Fibroblast of lung (primary cell): ENCODE measurements around the gene TCF15. TPM values are rescaled to one million over a fixed set of nuclear protein-coding genes. Genes with fewer than 3 reads are reported as not detected.

Source experiments
- DNase-seq, 2 donors: peaks; one replicate each; pipeline versions ENCODE4 v3.0.0 to v3.0.0-alpha.2; 2010; ENCODE audit warnings: low read depth in 2 of 2
- H2AFZ ChIP-seq: 2 replicates; pipeline ENCODE4 v1.5.1; 2012; ENCODE audit warnings: low read length, control low read depth, inconsistent platforms
- H3K27ac ChIP-seq: 2 replicates; pipeline ENCODE4 v1.5.1; 2011; ENCODE audit warnings: low read length, control low read depth; ENCODE audit not compliant: insufficient read depth
- H3K27me3 ChIP-seq: 2 replicates; pipeline ENCODE4 v1.5.1; 2011; ENCODE audit warnings: mild to moderate bottlenecking, low read length; ENCODE audit not compliant: control insufficient read depth, insufficient read depth
- H3K36me3 ChIP-seq: 2 replicates; pipeline ENCODE4 v1.5.1; 2011; ENCODE audit warnings: low read length; ENCODE audit not compliant: control insufficient read depth, insufficient read depth
- H3K4me1 ChIP-seq: 2 replicates; pipeline ENCODE4 v1.5.1; 2011; ENCODE audit warnings: low read length; ENCODE audit not compliant: control insufficient read depth, insufficient read depth; ENCODE audit errors: extremely low read depth
- H3K4me2 ChIP-seq: 2 replicates; pipeline ENCODE4 v1.5.1; 2011; ENCODE audit warnings: low read length, control low read depth; ENCODE audit not compliant: insufficient read depth; ENCODE audit errors: extremely low read depth
- H3K4me3 ChIP-seq, 4 experiments: fragments of 200-600 bp in 1 of 4; sonication (generic) in 1 of 4; replicated peaks in 1 of 4; 2 replicates each; pipeline ENCODE4 v1.5.1; 2011 to 2016; ENCODE audit warnings: low read length in 4 of 4, low read depth in 3 of 4, mild to moderate bottlenecking in 3 of 4, control low read depth in 2 of 4, inconsistent platforms in 1 of 4, mixed read lengths in 1 of 4; ENCODE audit not compliant: insufficient read depth in 1 of 4; ENCODE audit errors: control extremely low read depth in 1 of 4
- H3K79me2 ChIP-seq: 2 replicates; pipeline ENCODE4 v1.5.1; 2012; ENCODE audit warnings: mild to moderate bottlenecking, low read length, inconsistent platforms; ENCODE audit not compliant: control insufficient read depth, insufficient read depth
- H3K9ac ChIP-seq: 2 replicates; pipeline ENCODE4 v1.5.1; 2011; ENCODE audit warnings: mild to moderate bottlenecking, low read length, control low read depth; ENCODE audit not compliant: insufficient read depth
- H3K9me3 ChIP-seq: 2 replicates; pipeline ENCODE4 v1.5.1; 2012; ENCODE audit warnings: low read depth, low read length; ENCODE audit not compliant: control insufficient read depth, insufficient read depth
- H4K20me1 ChIP-seq: 2 replicates; pipeline ENCODE4 v1.5.1; 2011; ENCODE audit warnings: low read length; ENCODE audit not compliant: control insufficient read depth, insufficient read depth; ENCODE audit errors: extremely low read depth
- EZH2 ChIP-seq: IDR thresholded peaks from 2 replicates; pipeline ENCODE4 v1.5.1; 2012; ENCODE audit warnings: low read length, control low read depth, mild to moderate bottlenecking; ENCODE audit errors: missing control alignments
- polyA plus RNA-seq, 2 donors: library from polyadenylated mRNA; depleted of rRNA in 1 of 2; stranded (reverse) in 1 of 2; unstranded in 1 of 2; fragments of >200 nt; gene quantifications; 2 replicates each; pipeline ENCODE4 v1.2.1, GENCODE V29; 2011 to 2012; ENCODE audit warnings: missing spikeins in 1 of 2
- total RNA-seq: library from RNA; depleted of rRNA; stranded (reverse); fragments of >200 nt; gene quantifications from 2 replicates; pipeline ENCODE4 v1.2.1, GENCODE V29; 2014
- TF ChIP-seq, protein P1 (sequence below), 2 donors: IDR thresholded peaks in 1 of 2; conservative IDR thresholded peaks in 1 of 2; 1 replicate in 1 of 2; 2 replicates in 1 of 2; pipeline ENCODE4 v1.5.1; 2011 to 2012; ENCODE audit warnings: low read length in 2 of 2, control low read depth in 1 of 2, inconsistent platforms in 1 of 2, low read depth in 1 of 2, mild to moderate bottlenecking in 1 of 2

TCF15 gene
- total and polyA plus RNA-seq, 2 donors (not counting 1 experiment from before 2014, with no cell fraction given), result not detected

DNA sequence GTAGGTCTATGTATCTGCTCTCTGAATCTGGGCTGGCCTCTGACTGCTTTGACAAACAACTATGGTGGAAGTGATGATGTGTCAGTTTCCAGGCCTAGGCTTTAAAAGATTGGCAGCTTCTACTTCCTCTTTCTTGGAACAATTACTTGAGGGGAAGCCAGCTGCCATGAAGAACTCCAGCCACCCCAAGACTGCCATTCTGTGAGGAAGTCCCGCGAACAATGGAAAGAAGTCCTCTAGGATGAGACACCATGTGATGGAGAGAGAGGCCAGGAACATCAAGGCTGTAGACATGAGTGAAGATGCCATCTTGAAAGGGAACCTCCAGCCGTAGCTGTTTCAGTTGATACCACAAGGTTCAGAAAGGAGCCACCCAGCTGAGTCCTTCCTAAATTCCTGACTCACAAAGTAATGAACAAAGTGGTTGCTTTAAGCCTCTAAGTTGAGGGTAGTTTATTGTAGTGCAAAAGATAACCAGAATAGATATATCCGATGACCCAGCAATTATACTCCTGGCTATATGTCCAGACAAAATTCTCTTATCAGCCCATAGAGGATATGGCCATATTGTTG is 15.3 kb upstream of the TCF15 start:
- no peak overlapping the region for H3K27ac ChIP-seq
- no peaks in the 10 kb centered on the region for H4K20me1 ChIP-seq
- no peaks in the 10 kb centered on the region for H3K4me1 ChIP-seq
- H3K9me3 ChIP-seq, result no peaks in the 10 kb centered on the region
- H3K27me3 ChIP-seq, result peaks cover 10% of the 10 kb centered on the region
- no peaks in the 10 kb centered on the region for H3K36me3 ChIP-seq
- H3K4me2 ChIP-seq, result no peak overlapping the region
- TF ChIP-seq, protein P1, sequence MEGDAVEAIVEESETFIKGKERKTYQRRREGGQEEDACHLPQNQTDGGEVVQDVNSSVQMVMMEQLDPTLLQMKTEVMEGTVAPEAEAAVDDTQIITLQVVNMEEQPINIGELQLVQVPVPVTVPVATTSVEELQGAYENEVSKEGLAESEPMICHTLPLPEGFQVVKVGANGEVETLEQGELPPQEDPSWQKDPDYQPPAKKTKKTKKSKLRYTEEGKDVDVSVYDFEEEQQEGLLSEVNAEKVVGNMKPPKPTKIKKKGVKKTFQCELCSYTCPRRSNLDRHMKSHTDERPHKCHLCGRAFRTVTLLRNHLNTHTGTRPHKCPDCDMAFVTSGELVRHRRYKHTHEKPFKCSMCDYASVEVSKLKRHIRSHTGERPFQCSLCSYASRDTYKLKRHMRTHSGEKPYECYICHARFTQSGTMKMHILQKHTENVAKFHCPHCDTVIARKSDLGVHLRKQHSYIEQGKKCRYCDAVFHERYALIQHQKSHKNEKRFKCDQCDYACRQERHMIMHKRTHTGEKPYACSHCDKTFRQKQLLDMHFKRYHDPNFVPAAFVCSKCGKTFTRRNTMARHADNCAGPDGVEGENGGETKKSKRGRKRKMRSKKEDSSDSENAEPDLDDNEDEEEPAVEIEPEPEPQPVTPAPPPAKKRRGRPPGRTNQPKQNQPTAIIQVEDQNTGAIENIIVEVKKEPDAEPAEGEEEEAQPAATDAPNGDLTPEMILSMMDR (conservative IDR thresholded peaks at IDR 0.05 in 1 of 2, IDR thresholded peaks at IDR 0.05 in 1 of 2; ENCODE audit: low read depth in 1 of 2, low read length in 2 of 2), result no peak
- no peak for TF ChIP-seq EZH2
- H3K79me2 ChIP-seq, result no peaks in the 10 kb centered on the region
- no peak overlapping the region for H2AFZ ChIP-seq
- DNase-seq, result no peak
- no peak overlapping the region for H3K4me3 ChIP-seq
- H3K9ac ChIP-seq, result no peak overlapping the region

DNA sequence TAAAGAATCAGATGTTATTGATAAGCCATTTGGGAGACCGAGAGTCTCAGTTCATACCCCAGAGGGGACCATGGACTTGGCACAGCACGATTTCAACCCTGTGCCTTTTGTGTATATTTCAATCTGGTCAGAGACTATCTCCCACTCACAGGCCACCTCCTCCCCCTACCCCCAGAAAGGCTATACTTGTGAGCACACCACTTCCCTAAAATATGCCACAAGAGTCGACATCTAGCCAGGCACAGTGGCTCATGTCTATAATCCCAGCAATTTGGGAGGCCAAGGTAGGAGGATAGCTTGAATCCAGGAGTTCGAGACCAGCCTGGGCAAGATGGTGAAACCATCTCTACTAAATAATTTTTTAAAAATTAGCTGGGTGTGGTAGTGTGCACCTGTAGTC is 13.6 kb upstream of the TCF15 start:
- no peaks in the 10 kb centered on the region for H3K4me1 ChIP-seq

DNA sequence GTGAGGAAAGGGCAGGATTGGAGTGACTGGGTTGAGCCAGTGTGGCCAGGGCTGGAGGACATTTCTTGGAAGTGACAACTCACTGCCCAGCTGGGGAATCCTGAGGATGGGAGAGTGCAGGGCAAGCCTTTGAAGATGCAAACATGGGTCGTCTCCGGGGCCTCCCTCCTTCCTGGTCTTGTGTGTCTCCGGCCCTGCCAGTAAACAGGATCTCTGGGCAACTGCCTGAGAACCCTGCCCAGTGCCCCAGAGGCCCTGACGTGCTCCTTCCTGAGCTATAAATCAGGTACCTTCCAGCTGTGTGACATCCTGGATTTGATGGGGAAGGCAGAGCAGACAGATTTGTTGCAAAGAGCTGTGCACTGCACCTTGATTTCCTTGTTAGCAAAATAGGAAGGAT is 12.9 kb upstream of the TCF15 start:
- Histone ChIP-seq H3K9ac (no peak overlapping the region), H2AFZ (no peak overlapping the region), H3K4me1 (no peaks in the 10 kb centered on the region), H3K4me2 (no peak overlapping the region), H3K4me3 (no peak overlapping the region), H3K27ac (no peak overlapping the region), H4K20me1 (no peaks in the 10 kb centered on the region), H3K27me3 (peaks cover 7% of the 10 kb centered on the region), H3K36me3 (no peaks in the 10 kb centered on the region), H3K9me3 (no peaks in the 10 kb centered on the region), H3K79me2 (no peaks in the 10 kb centered on the region)
- no peak for DNase-seq
- TF ChIP-seq, protein P1 (conservative IDR thresholded peaks at IDR 0.05 in 1 of 2, IDR thresholded peaks at IDR 0.05 in 1 of 2; ENCODE audit: low read depth in 1 of 2, low read length in 2 of 2), result no peak
- TF ChIP-seq EZH2, result no peak

More for the DNA sequence above, 13.6 kb upstream of the TCF15 start:
- no peak overlapping the region for H3K4me2 ChIP-seq
- H3K9me3 ChIP-seq, result no peaks in the 10 kb centered on the region
- H3K27ac ChIP-seq, result no peak overlapping the region
- no peaks in the 10 kb centered on the region for H4K20me1 ChIP-seq
- no peaks in the 10 kb centered on the region for H3K79me2 ChIP-seq
- TF ChIP-seq, protein P1 (conservative IDR thresholded peaks at IDR 0.05 in 1 of 2, IDR thresholded peaks at IDR 0.05 in 1 of 2; ENCODE audit: low read depth in 1 of 2, low read length in 2 of 2), result no peak
- TF ChIP-seq EZH2, result no peak
- H3K9ac ChIP-seq, result no peak overlapping the region
- no peaks in the 10 kb centered on the region for H3K36me3 ChIP-seq
- H3K27me3 ChIP-seq, result peaks cover 7% of the 10 kb centered on the region
- DNase-seq, result no peak
- no peak overlapping the region for H3K4me3 ChIP-seq
- no peak overlapping the region for H2AFZ ChIP-seq
